GM12878 (cell line): Measurements from ENCODE around the gene ELK3. TPM values are rescaled to one million over a fixed set of nuclear protein-coding genes. Genes with fewer than 3 reads are reported as not detected.

ENCODE experiments used
- ATAC-seq: fragments of 200-7000 bp; cut with Tn5 transposase; 3 replicates; pipeline ENCODE4 v1.9.1; 2020; ENCODE audit warnings: mild to moderate bottlenecking, moderate library complexity
- BruUV-seq: library from RNA; stranded (reverse); fragments of 400-500 nt; replicated peaks from 2 replicates; lab custom pipeline; 2021; lab: Mats Ljungman, UMichigan
- CTCF ChIA-PET: fragments of 300-600 bp; sonication (Branson Sonifier 250); formaldehyde crosslinking; extraction: SDS; loops from one replicate; lab custom pipeline; 2021; ENCODE audit warnings: inconsistent platforms; lab: Yijun Ruan, JAX
- POLR2A ChIA-PET: fragments of 350-600 bp; formaldehyde crosslinking; extraction: SDS; loops from one replicate; lab custom pipeline; 2021; ENCODE audit warnings: inconsistent platforms; lab: Charles Lee
- RAD21 ChIA-PET: fragments of 300-600 bp; sonication (Branson Sonifier 250); formaldehyde crosslinking; loops from one replicate; lab custom pipeline; 2023; ENCODE audit warnings: antibody characterized with exemption; ENCODE audit not compliant: unreplicated experiment; lab: Charles Lee
- SMC1A ChIA-PET: fragments of 300-600 bp; sonication (Branson Sonifier 250); formaldehyde crosslinking; loops from one replicate; lab custom pipeline; 2023; ENCODE audit not compliant: unreplicated experiment, uncharacterized antibody; lab: Charles Lee
- DNase-seq: peaks from one replicate; pipeline ENCODE4 v3.0.0-alpha.2; 2011; ENCODE audit warnings: low read depth, low spot score
- FAIRE-seq: peaks from 3 replicates; lab custom pipeline; 2011; peaks lifted over from hg19 to GRCh38; lab: Jason Lieb, UNC
- H2AFZ ChIP-seq: 2 replicates; pipeline ENCODE4 v1.6.0; 2011; ENCODE audit warnings: low read depth, low read length, control low read depth; ENCODE audit not compliant: control insufficient read depth
- H3K27ac ChIP-seq: 2 replicates; pipeline ENCODE4 v1.5.1; 2011; ENCODE audit warnings: control low read depth; ENCODE audit not compliant: control insufficient read depth, insufficient read depth
- H3K27me3 ChIP-seq, 2 experiments: replicated peaks in 1 of 2; 2 replicates each; pipeline versions ENCODE4 v1.6.0 to v1.6.1; 2011; ENCODE audit warnings: low read length in 1 of 2; ENCODE audit not compliant: control insufficient read depth in 2 of 2, insufficient read depth in 2 of 2
- H3K36me3 ChIP-seq, 2 experiments: 2 replicates each; pipeline ENCODE4 v1.5.1; 2011; ENCODE audit warnings: low read length in 1 of 2; ENCODE audit not compliant: control insufficient read depth in 2 of 2, insufficient read depth in 2 of 2
- H3K4me1 ChIP-seq: 2 replicates; pipeline ENCODE4 v1.6.1; 2011; ENCODE audit warnings: mild to moderate bottlenecking, low read length, moderate library complexity, mixed read lengths; ENCODE audit not compliant: control insufficient read depth, insufficient read depth
- H3K4me2 ChIP-seq: 2 replicates; pipeline ENCODE4 v1.6.0; 2011; ENCODE audit warnings: control low read depth; ENCODE audit not compliant: control insufficient read depth, insufficient read depth
- H3K4me3 ChIP-seq: fragments of 200-600 bp; sonication (generic); 2 replicates; pipeline ENCODE4 v1.5.1; 2016
- H3K79me2 ChIP-seq: 2 replicates; pipeline ENCODE4 v1.6.0; 2011; ENCODE audit warnings: low read length; ENCODE audit not compliant: control insufficient read depth, insufficient read depth
- H3K9ac ChIP-seq: 2 replicates; pipeline ENCODE4 v1.8.0; 2011; ENCODE audit warnings: low read length, control low read depth, mixed read lengths; ENCODE audit not compliant: control insufficient read depth, insufficient read depth
- H3K9me3 ChIP-seq: replicated peaks from 3 replicates; pipeline ENCODE4 v1.5.1; 2011; ENCODE audit warnings: mild to moderate bottlenecking, low read length; ENCODE audit not compliant: control insufficient read depth, insufficient read depth
- H4K20me1 ChIP-seq: 2 replicates; pipeline ENCODE4 v1.6.0; 2011; ENCODE audit not compliant: control insufficient read depth, insufficient read depth
- CUX1 ChIP-seq: IDR thresholded peaks from 2 replicates; pipeline ENCODE4 v1.6.1; 2012; ENCODE audit warnings: improper control_type of control experiment, low read depth, low read length; ENCODE audit not compliant: insufficient replicate concordance
- ESRRA ChIP-seq: IDR thresholded peaks from 2 replicates; pipeline ENCODE4 v1.6.1; 2012; ENCODE audit warnings: mild to moderate bottlenecking, low read length, improper control_type of control experiment
- MEF2B ChIP-seq: fragments of 450-650 bp; IDR thresholded peaks from 2 replicates; pipeline ENCODE4 v1.6.1; 2018; ENCODE audit warnings: mild to moderate bottlenecking, moderate library complexity; ENCODE audit not compliant: partially characterized antibody, poor library complexity, severe bottlenecking
- WGBS: methylation state at CpG from one replicate; pipeline ENCODE4 v1.1.6; 2016; ENCODE audit warnings: low lambda C conversion rate; ENCODE audit not compliant: insufficient replicate concordance, insufficient coverage; ENCODE audit errors: missing lambda C conversion rate; 5-methylcytosine and 5-hydroxymethylcytosine counted together
- in situ Hi-C: fragments of 300-500 bp; cut with MboI; formaldehyde crosslinking; loops from 9 replicates; pipeline ENCODE4 v1.14.3; 2018; ENCODE audit warnings: mixed read lengths
- intact Hi-C: fragments of 100-400 bp; cut with micrococcal nuclease; formaldehyde crosslinking; loops from one replicate; pipeline ENCODE4 v1.14.2; 2022; ENCODE audit not compliant: unreplicated experiment
- polyA plus RNA-seq, 11 experiments: library from polyadenylated mRNA; depleted of rRNA in 4 of 11; unstranded in 6 of 11; stranded (reverse) in 5 of 11; fragments of >200 nt; fragmentation: Nextera tagmentation in 4 of 11; fragmentation: Illumina TruSeq in 1 of 11; extraction: Ambion mirVana in 4 of 11; extraction: Trizol in 1 of 11; gene quantifications; 1 replicate in 1 of 11; 2 replicates in 10 of 11; pipeline versions ENCODE4 v1.2.1 to v1.2.3, GENCODE V29; 2011 to 2016; ENCODE audit warnings: inconsistent platforms in 2 of 11, missing spikeins in 2 of 11, low read depth in 1 of 11
- total RNA-seq, 4 experiments: library from RNA; depleted of rRNA in 3 of 4; stranded (reverse); fragments of >200 nt in 3 of 4; fragmentation: Illumina TruSeq in 1 of 4; extraction: Trizol in 1 of 4; gene quantifications; 2 replicates each; pipeline versions ENCODE4 v1.2.1 to v1.2.3, GENCODE V29; 2013 to 2021
- TF ChIP-seq, protein P1 (sequence below): fragments of 450-650 bp; IDR thresholded peaks from 2 replicates; pipeline ENCODE4 v1.6.1; 2017; ENCODE audit warnings: antibody characterized with exemption, mild to moderate bottlenecking, moderate library complexity

The ELK3 gene
- total and polyA plus RNA-seq, 10 of the 15 experiments (the other 5 are each of a cell fraction or from before 2014, with no cell fraction given), result 0.37 to 4.8 (median 0.88) TPM

DNA sequence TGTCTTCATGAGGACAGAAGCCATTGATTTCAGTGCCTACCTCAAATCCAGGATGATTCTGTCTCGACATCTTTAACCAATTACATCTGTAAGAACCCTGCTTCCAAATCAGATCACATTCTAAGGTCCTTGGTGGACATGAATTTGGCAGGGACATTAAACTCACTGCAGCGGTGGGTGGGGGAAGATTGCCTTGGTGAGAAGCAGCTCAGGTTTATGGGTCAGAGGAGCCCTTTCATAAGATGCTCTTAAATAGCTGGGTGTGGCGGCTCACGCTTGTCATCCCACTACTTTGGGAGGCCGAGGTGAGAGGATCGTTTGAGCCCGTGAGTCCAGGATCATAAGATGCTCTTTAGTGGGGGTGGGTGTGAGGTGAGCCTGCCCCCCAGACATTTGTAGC, 42.9 kb downstream of the ELK3 start (continued):
- TF ChIP-seq, protein P1, sequence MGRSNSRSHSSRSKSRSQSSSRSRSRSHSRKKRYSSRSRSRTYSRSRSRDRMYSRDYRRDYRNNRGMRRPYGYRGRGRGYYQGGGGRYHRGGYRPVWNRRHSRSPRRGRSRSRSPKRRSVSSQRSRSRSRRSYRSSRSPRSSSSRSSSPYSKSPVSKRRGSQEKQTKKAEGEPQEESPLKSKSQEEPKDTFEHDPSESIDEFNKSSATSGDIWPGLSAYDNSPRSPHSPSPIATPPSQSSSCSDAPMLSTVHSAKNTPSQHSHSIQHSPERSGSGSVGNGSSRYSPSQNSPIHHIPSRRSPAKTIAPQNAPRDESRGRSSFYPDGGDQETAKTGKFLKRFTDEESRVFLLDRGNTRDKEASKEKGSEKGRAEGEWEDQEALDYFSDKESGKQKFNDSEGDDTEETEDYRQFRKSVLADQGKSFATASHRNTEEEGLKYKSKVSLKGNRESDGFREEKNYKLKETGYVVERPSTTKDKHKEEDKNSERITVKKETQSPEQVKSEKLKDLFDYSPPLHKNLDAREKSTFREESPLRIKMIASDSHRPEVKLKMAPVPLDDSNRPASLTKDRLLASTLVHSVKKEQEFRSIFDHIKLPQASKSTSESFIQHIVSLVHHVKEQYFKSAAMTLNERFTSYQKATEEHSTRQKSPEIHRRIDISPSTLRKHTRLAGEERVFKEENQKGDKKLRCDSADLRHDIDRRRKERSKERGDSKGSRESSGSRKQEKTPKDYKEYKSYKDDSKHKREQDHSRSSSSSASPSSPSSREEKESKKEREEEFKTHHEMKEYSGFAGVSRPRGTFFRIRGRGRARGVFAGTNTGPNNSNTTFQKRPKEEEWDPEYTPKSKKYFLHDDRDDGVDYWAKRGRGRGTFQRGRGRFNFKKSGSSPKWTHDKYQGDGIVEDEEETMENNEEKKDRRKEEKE, result no peak
- TF ChIP-seq MEF2B, result no peak

DNA sequence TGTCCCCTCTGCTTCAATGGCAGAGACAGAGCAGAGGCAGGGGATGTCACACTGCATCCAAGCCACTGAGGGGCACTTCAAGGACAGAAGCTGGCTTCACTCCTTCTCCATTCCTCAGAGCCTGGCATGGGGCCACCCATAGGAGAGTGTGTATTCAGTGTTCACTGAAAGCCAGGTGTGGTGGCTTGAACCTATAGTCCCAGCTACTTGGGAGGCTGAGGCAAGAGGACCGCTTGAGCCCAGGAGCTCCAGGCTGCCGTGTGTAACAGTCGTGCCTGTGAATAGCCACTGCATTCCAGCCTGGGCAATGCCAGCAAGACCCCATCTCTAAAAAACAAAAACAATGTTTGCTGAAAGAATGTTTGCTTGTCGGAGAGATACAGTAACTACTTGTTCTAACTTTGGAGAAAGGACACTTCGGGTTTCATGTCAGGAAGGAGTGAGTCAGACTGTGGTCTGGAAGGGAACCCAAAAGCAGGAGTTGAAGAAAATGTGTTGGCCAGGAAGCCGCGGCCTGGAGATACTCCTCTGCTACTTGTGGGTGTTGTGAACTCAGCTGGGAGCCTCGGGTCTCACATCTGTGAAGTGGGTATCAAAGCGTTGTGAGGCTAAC, 43.4 kb downstream of the ELK3 start:
- Histone ChIP-seq H3K4me3 (no peak overlapping the region), H2AFZ (no peak overlapping the region), H3K9ac (no peak overlapping the region), H3K4me2 (no peak overlapping the region), H4K20me1 (no peaks in the 10 kb centered on the region), H3K27ac (no peak overlapping the region), H3K4me1 (no peaks in the 10 kb centered on the region), H3K79me2 (no peaks in the 10 kb centered on the region), H3K36me3 (peaks cover 0 to 2% of the 10 kb centered on the region in 2 experiments; a peak in 2 of 4 replicates), H3K27me3 (no peaks in the 10 kb centered on the region), H3K9me3 (no peaks in the 10 kb centered on the region)
- SMC1A ChIA-PET, result no interaction called here
- no peak for DNase-seq
- WGBS, result 7% methylated on average over 9 of the region's 9 CpGs
- CTCF ChIA-PET, result interaction anchor here (0.9 to 1.4 kb wide), 2 partner anchors 23 to 160 kb away, joined by 3 to 5 read pairs; no protein-coding TSS in a partner anchor
- in situ Hi-C loops, result no loop called here
- RAD21 ChIA-PET, result no interaction called here
- no peak for TF ChIP-seq ESRRA
- TF ChIP-seq CUX1, result no peak
- BruUV-seq, result no TSS peak
- FAIRE-seq, result no peak
- intact Hi-C loops, result no loop called here
- POLR2A ChIA-PET, result interaction anchor here (0.6 kb wide), 1 partner anchor 36 kb away, joined by 3 read pairs; no protein-coding TSS in a partner anchor
- ATAC-seq, result peak; percentile 16; the same call in 1 of the 3 replicates
